Tibial nerve (tissue), 3 donors: ENCODE data around the gene TTC7B.

Experiments
- CTCF ChIP-seq, 5 experiments: fragments of 200-600 bp in 3 of 5; fragments of 450-650 bp in 2 of 5; sonication (generic) in 3 of 5; IDR thresholded peaks; one replicate each; pipeline ENCODE4 v1.5.1; 2016 to 2019; ENCODE audit warnings: antibody characterized with exemption in 5 of 5, mild to moderate bottlenecking in 3 of 5, moderate library complexity in 2 of 5
- POLR2A ChIP-seq, 2 donors: fragments of 450-650 bp; IDR thresholded peaks; one replicate each; pipeline ENCODE4 v1.6.1; 2017; ENCODE audit warnings: antibody characterized with exemption in 2 of 2, mild to moderate bottlenecking in 2 of 2, moderate library complexity in 2 of 2

GRCh38 chr14:90599339-90599738 is 216.9 kb downstream of the TTC7B start:
- TF ChIP-seq CTCF (IDR thresholded peaks at IDR 0.05): no peak
- TF ChIP-seq POLR2A (IDR thresholded peaks at IDR 0.05): no peak
